C4-2B (cell line): Measurements from ENCODE around the gene SLC1A2.

ENCODE experiments used
- ZFX ChIP-seq: fragments of 450-650 bp; IDR thresholded peaks from 2 replicates; pipeline ENCODE4 v1.6.1; 2017
- TF ChIP-seq, protein P1 (sequence below): fragments of 450-650 bp; conservative IDR thresholded peaks from 2 replicates; pipeline ENCODE4 v1.5.1; 2017; ENCODE audit warnings: mild to moderate bottlenecking

- TF ChIP-seq, protein P1, sequence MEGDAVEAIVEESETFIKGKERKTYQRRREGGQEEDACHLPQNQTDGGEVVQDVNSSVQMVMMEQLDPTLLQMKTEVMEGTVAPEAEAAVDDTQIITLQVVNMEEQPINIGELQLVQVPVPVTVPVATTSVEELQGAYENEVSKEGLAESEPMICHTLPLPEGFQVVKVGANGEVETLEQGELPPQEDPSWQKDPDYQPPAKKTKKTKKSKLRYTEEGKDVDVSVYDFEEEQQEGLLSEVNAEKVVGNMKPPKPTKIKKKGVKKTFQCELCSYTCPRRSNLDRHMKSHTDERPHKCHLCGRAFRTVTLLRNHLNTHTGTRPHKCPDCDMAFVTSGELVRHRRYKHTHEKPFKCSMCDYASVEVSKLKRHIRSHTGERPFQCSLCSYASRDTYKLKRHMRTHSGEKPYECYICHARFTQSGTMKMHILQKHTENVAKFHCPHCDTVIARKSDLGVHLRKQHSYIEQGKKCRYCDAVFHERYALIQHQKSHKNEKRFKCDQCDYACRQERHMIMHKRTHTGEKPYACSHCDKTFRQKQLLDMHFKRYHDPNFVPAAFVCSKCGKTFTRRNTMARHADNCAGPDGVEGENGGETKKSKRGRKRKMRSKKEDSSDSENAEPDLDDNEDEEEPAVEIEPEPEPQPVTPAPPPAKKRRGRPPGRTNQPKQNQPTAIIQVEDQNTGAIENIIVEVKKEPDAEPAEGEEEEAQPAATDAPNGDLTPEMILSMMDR: no peak
- TF ChIP-seq ZFX: no peak
These were observed 7.0 kb upstream of the SLC1A2 start for GRCh38 chr11:35426351-35426750.
